ENCODE data around the gene GRM7.

GRM7 gene

DNA sequence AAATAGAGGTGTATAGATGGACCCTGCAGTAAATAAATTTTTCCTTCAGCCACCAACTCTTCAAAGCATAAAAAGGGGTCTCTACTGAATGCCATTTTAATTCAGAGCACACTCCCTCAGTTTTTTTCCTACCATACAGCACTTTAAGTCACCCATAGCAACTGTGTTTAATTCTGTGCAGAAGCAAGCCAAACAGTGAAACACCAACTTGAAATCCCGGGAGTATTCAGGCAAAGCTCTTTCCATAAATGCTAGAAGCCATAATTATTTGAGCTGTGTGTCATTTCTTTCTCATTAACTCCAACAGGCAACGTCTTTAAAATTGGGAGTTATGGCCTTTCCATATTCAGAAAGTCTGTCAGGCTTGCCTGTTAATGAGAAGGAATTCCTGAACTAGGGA lies 562.1 kb downstream of the GRM7 start:
- no peak for DNase-seq

DNA sequence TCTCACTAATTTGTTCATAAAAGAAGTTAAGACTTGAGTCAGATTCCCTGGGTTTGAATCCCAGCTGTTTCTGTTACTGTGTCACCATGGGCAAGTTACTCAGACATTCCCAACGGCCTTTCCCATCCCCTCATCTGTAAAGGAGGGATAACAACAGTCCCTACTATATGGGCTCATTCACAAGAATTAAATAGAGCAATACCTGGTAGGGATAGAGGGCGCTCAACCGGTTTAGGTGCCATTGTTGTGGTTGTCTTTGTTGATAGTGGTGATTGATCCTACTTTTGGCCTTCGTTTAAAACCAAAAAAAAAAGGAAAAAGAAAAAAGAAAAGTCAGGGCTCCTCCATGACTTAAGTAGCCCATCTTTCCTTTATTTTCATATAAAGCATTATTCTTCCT lies 563.1 kb downstream of the GRM7 start:
- no peak for DNase-seq

DNA sequence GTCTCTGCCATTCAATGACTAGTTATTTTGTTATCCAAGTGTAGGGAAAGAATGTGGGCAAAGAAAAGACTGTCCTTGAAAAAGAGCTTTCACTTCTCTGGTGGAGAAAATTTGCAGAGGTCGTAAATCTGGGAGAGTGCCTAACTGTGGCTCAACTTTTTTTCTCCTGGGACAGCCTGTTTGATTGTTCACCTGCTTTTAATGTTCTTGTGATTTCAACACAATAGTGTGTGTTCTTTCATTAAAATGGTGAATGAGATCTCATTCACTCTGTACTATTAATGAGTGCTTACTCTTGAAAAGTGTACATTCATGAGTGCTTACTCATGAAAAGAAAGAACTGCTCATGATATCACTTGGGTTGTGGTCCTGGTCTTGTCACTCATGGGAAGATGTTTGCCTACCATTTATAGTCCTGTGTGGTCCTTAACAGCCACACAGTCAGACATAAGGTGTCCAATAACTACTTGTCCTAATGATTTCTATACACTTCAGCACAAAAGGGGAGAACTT lies 567.3 kb downstream of the GRM7 start:
- DNase-seq, result no peak

- no peak for DNase-seq
Observed at GRCh38 chr3:7432610-7433009, 571.7 kb downstream of the GRM7 start.

DNA sequence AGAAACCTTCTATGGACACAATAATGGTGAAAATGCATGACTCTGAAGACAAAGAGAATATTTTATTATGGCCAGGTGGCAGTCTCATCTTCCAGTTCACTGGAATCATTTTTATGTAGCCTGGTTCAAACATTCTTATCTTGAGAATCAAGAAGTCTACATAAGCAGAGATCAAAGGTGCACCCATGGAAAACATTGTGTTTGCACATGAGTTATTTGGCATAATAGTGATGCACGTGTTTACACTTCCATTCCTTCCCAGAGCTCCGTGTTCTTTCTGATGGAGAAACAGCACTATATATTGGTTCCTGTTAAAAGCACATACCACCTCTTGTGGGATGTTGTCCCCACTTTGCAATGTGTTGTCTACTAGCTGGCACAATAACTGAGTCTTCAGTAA lies 572.2 kb downstream of the GRM7 start:
- no peak for DNase-seq

GRCh38 chr3:7436542-7436941 lies 575.6 kb downstream of the GRM7 start:
- no peak for DNase-seq

DNA sequence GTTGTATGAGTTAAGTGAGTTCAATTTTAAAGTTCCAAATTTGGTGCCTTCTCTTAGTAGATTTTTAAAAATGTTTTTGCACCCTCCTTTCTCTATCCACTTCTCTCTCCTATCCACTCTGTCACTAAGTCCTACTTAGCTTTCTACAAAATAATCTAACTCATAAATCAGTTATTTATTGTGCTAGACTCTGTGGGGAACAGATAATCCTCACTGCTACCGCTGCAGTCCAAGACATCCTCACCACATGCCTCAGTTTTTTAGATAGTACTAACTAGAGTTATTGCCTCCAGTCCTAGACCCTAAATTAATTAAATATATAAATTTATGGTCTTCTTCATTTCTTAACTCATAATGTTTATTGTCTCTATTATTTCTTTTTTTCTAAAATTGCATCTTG lies 576.3 kb downstream of the GRM7 start:
- DNase-seq, result no peak

GRCh38 chr3:7439101-7439680 lies 578.3 kb downstream of the GRM7 start:
- no peak for DNase-seq

DNA sequence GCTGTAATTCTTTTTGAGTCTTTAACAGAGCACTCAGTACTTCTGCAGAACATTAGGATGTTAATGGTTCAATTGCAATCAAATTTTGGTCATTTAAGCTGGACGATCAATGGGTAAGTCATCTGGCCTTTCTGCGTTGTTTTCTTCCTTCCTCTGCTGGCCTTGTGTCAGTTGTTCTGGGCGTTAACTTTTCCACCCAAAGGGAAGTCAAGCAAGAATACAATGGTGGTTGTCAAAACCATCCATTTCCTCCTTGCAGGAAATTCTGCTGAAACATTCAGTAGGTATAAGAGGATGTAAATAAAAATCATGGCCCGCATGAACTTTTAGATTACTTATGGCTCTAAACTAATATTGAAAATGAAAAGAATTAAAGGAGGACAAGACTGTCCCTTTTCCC lies 584.0 kb downstream of the GRM7 start:
- no peak for DNase-seq

- DNase-seq, result no peak
Observed at GRCh38 chr3:7445331-7445730, 584.4 kb downstream of the GRM7 start.

GRCh38 chr3:7447197-7447769 lies 586.4 kb downstream of the GRM7 start:
- DNase-seq, result no peak

GRCh38 chr3:7456386-7456785 lies 595.5 kb downstream of the GRM7 start:
- no peak for DNase-seq

- DNase-seq, result no peak
Observed at GRCh38 chr3:7461202-7461825, 600.4 kb downstream of the GRM7 start.

GRCh38 chr3:7469866-7470265 lies 609.0 kb downstream of the GRM7 start:
- DNase-seq, result no peak

DNA sequence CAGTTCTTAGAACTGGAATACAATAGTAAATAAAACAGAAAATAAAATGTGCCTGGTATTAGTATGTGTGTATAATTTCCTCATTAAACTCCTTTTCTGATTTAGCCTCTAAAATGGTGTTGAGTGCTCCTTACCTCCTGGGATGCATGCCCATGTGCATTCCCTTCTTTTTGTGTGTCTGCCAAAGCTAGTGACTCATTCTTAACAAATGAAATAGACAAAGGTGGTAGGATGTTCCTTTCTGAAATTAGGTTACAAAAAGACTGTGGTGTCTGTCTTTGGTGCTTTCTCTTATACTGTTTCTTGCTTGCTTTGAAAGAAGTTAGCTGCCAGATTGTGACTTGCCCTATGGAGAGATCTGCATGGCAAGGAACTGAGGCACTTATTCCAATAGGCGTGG lies 623.7 kb downstream of the GRM7 start:
- DNase-seq, result no peak

DNA sequence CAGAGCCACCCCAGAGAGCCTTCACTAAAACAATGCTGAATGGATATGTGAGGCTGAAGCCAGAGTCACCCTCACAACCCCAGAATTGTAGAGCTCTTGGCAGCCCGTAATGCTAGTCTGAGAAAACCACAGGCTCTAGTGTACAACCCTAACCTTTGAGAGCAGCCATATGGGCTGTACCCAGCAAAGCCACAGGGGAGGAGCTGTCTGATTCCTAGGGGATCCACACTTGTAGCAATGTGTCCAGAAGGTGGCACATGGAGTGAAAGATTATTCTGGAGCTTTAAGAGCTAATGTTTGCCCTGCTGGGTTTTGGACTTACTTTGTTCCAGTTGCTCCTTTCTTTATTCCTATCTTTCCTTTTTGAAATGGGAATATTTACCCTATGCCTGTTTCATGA lies 626.8 kb downstream of the GRM7 start:
- DNase-seq, result no peak

DNA sequence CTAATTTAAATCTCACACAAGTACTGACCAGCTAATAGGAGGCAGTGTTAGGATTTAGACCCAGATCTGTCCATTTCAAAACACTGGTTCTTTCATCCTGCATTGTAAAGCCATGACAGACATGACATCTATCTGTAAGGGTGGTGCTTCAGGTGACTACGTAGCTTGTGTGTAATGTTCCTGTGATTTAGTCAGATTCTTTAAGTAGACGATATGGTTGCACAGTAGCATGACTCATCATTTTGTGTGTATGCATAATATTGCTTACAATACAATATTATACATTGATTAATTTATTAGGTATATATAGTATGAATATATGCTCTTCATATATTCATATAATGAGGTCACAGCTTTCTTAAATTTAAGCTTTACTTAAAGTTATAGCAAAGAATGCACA lies 628.5 kb downstream of the GRM7 start:
- DNase-seq, result no peak

DNA sequence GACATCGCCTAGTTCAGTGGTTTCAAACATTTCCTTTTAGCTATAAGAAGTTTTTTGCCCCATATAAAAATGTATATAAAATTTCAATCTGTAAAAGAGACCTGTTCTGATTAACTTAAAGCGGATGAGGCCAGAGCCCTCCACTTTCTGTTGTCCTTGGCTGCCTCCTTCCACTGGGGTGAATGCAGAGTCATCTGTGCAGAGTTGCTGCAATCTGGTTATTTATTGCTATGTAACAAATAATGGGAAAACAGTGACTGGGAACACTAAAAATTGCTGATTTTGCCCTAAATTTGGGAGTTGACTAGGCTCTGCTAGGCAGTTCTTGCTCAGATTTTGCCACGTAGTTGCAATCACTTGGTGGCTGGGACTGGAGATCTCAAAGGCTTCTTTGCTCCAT lies 637.8 kb downstream of the GRM7 start:
- DNase-seq, result no peak

GRCh38 chr3:7503431-7503830 lies 642.5 kb downstream of the GRM7 start:
- DNase-seq, result no peak

DNA sequence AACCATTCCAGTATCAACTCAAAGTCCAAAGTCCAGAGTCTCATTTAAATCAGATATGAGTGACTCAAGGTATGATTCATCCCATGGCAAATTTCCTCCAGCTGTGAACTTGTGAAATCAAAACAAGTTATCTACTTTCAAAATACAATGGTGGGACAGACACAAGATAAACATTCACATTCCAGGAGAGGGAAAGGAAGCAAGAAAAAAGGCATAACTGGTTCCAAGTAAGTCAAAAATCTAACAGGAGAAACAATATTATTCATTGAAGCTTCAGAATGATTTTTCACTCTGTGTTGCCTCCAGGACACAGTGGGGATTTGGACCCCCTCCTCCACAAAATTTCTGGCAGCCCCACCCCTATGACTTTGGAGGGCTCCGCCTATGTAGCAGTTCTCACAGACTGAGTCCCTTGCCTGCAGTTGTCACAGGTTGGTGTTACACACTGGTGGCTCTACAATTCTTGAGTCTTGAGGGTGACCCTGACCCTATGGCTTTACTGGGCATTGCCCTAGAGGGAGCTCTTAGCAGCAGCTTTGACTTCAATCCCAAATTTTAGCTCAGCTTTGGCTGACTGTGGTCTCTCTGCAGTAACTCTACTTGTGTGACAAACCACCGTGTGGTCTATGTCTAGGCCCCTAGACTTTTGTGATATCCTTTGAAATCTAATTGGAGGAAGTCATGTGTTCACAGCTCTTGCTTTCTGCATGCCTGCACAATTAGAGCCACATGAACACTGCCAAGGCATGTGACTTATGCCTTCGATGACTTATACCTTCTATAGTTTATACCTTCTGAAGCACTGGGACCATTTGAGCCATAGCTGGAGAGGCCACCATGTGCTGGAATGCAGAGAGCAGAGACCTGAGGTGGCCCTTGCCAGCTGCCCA lies 644.2 kb downstream of the GRM7 start:
- no peak for DNase-seq

DNA sequence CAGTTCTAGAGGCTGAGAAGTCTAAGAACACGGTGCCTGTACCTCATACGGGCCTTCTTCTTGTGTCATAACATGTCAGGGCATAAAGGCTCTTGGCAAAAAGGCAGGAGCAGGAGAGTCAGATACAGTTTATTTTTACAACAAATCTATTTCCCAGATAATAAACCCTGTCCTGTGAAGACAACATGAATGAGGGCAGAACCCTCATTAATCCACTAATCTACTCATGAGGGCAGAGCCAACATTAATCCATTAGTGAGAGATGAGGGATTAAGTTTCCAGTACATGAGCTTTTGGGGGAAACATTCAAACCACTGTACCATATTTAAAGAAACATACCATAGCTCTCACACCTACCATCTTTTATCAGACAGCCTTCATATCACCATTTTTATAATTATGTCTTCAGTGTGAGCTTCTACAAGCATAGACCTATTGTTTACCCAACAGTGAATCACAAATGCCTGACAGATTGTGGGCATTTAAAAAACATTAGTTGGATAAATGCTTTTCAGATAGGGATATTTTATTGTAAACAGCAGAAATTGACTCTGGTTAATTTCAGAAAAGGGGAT lies 645.8 kb downstream of the GRM7 start:
- DNase-seq, result no peak

DNA sequence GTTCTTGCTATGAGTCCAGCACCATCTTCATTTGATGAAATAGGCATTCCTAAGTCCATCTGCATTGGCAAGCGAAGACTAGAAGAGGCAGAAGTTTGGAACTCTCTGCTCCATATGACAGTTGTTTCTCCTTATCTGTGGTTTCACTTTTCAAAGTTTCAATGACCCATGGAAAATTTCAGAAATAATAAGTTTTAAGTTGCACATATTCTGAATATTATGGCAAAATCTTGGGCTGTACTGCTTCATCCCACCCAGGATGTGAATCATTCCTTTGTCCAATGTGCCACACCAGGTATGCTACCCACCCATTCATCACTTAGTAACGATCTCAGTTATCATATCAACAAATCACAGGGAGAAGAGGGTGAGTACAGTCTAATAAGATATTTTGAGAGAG lies 647.9 kb downstream of the GRM7 start:
- no peak for DNase-seq

- DNase-seq, result no peak
Observed at GRCh38 chr3:7512048-7512447, 651.1 kb downstream of the GRM7 start.
